ENCODE measurements around the gene RSRC2.
"Not testable (repeated sequence)": the region's sequence is repeated elsewhere in the genome, so short reads cannot be mapped to it uniquely, and the experiment has no call there.

The RSRC2 gene

GRCh38 chr12:122486805-122487426 lies 39.8 kb downstream of the RSRC2 start:
- DNase-seq (ENCODE audit: low read depth in 3 of 3, low spot score in 1 of 3) = no peak

DNA sequence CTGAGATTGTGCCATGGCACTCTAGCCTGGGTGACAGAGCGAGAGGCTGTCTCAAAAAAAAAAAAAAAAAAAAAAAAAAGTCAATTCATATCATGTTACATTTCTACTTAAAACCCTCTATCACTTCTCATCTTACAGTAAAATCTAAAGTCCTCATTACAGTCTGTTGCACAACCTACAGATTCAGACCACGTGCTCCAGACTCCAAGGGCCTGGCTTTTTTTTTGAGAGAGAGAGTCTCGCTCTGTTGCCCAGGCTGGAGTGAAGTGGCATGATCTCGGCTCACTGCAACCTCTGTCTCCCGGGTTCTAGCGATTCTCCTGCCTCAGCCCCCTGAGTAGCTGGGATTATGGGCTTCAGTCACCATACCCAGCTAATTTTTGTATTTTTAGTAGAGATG lies 40.4 kb downstream of the RSRC2 start:
- not testable (repeated sequence) for DNase-seq (ENCODE audit: low read depth in 3 of 3, low spot score in 1 of 3)

DNA sequence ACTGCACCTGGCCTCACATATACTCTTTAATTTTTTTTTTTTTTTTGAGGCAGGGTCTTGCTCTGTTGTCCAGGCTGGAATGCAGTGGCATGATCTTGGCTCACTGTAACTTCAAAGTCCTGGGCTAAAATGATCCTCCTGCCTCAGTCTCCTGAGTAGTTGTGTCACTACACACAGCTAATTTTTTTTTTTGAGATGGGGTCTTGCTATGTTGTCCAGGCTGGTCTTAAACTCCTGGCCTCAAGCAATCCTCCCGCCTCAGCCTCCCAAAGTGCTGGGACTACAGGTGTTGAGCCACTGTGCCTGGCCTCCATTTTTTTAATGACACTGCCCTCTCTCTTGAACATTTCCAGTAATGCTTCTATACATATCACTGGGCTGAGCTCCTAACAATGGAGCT lies 42.4 kb downstream of the RSRC2 start:
- not testable (repeated sequence) for DNase-seq (ENCODE audit: low read depth in 3 of 3, low spot score in 1 of 3)

GRCh38 chr12:122483969-122484368 lies 42.8 kb downstream of the RSRC2 start:
- DNase-seq (ENCODE audit: low read depth in 3 of 3, low spot score in 1 of 3) = no peak

DNA sequence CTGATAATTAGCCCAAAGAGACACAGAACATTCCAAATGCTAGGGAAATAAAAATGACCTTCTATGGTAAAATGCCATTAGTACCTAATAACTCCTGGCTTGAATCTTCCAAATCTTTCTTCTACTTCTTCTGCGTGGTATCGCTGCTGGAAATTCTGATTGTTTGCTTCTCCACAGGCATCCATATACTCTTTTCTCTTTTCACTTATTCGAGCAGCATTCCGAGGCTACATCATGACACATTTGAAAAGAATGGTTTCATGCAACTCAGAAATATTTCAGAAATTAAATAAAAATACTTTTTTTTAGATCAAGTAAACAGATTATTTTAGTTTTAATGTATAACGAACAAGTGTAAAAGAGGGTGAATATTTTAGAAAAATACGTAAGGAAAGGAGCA lies 44.9 kb downstream of the RSRC2 start:
- DNase-seq (ENCODE audit: low read depth in 3 of 3, low spot score in 1 of 3) = no peak

DNA sequence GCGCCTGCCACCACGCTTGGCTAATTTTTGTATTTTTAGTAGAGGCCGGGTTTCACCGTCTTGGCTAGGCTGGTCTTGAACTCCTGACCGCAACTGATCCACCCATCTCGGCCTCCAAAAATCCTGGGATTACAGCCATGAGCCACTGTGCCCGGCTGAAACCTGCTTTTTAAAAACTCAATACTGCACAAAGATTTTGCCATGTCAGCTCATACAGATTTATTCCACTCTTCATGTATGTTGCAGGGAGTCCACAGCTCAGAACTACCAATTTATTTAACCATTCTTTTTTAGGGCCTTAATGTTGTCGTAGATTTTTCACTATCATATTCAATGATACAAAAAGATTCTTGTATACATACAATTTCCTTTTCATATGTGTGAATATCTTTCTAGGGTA lies 46.0 kb downstream of the RSRC2 start:
- no peak for DNase-seq (ENCODE audit: low read depth in 3 of 3, low spot score in 1 of 3)

- no peak for DNase-seq (ENCODE audit: low read depth in 3 of 3, low spot score in 1 of 3)
Observed at GRCh38 chr12:122474324-122474716, 52.4 kb downstream of the RSRC2 start.

GRCh38 chr12:122473543-122474323 lies 53.0 kb downstream of the RSRC2 start:
- DNase-seq (ENCODE audit: low read depth in 3 of 3, low spot score in 1 of 3) = peak in 1 of 3 donors; percentile 29

DNA sequence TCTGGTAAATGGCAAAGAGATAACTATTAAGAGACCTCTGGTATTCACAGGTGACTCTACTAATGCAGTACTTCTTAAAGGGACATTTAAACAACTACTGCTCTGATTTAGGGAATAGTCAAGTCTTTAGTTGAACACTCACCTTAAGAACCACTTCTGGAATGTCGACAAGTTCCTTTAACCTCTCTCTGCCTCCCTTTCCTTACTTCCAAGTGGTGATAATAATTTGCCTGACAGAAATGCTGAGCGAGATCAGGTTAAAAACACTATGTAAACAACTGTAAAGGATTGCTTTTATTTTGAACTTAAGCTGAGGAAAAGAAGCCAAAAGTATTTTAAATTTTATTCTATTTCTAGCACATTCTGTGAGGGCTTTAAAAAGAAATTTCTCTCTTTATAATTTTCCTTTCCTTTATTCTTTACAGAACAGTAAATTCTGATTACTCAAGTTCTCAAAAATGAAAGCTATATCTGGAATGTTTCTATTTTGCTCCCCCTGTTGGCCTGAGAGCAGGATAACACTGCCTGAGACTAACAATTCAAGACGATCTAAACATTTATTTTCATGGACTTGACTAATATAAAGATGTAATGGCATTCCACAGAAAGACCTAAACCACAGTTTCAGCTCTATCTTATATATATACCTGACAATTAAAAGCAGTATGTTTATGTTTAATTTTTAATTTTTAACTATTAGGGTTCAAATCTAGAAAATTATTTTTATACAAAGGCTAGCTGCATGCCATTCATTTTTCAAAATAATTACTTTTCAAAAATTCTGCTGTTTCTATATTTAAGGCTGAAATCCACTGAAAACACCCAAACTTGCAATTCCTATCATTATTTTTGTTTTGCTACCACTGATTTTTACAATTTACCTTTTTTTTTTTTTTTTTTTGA lies 55.2 kb downstream of the RSRC2 start:
- no peak for DNase-seq (ENCODE audit: low read depth in 3 of 3, low spot score in 1 of 3)

- not testable (repeated sequence) for DNase-seq (ENCODE audit: low read depth in 3 of 3, low spot score in 1 of 3)
Observed at GRCh38 chr12:122470576-122470975, 56.2 kb downstream of the RSRC2 start.

- DNase-seq (ENCODE audit: low read depth in 3 of 3, low spot score in 1 of 3) = not testable (repeated sequence)
Observed at GRCh38 chr12:122469856-122470255, 56.9 kb downstream of the RSRC2 start.

- DNase-seq (ENCODE audit: low read depth in 3 of 3, low spot score in 1 of 3) = no peak
Observed at GRCh38 chr12:122467983-122468382, 58.8 kb downstream of the RSRC2 start.

GRCh38 chr12:122464317-122465042 lies 62.3 kb downstream of the RSRC2 start:
- not testable (repeated sequence) for DNase-seq (ENCODE audit: low read depth in 3 of 3, low spot score in 1 of 3)

DNA sequence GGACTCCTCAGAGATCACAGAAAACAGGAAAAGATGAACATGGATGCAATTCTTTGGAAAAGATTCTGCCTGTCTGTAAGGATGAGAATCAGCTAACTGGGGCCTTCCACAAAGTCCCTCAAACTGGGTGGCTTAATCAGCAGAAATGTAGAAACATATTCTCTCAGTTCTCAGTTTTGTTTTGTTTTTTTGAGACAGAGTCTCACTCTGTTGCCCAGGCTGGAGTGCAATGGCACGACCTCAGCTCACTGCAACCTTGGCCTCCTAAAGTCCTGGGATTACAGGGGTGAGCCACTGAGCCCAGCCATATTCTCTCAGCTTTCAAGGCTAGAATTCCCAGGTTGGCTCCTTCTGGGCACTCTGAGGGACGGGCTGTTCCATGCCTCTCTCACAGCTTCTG lies 66.1 kb downstream of the RSRC2 start:
- DNase-seq (ENCODE audit: low read depth in 3 of 3, low spot score in 1 of 3) = no peak

GRCh38 chr12:122460061-122460460 lies 66.7 kb downstream of the RSRC2 start:
- no peak for DNase-seq (ENCODE audit: low read depth in 3 of 3, low spot score in 1 of 3)

- no peak for DNase-seq (ENCODE audit: low read depth in 3 of 3, low spot score in 1 of 3)
Observed at GRCh38 chr12:122459211-122459610, 67.5 kb downstream of the RSRC2 start.

DNA sequence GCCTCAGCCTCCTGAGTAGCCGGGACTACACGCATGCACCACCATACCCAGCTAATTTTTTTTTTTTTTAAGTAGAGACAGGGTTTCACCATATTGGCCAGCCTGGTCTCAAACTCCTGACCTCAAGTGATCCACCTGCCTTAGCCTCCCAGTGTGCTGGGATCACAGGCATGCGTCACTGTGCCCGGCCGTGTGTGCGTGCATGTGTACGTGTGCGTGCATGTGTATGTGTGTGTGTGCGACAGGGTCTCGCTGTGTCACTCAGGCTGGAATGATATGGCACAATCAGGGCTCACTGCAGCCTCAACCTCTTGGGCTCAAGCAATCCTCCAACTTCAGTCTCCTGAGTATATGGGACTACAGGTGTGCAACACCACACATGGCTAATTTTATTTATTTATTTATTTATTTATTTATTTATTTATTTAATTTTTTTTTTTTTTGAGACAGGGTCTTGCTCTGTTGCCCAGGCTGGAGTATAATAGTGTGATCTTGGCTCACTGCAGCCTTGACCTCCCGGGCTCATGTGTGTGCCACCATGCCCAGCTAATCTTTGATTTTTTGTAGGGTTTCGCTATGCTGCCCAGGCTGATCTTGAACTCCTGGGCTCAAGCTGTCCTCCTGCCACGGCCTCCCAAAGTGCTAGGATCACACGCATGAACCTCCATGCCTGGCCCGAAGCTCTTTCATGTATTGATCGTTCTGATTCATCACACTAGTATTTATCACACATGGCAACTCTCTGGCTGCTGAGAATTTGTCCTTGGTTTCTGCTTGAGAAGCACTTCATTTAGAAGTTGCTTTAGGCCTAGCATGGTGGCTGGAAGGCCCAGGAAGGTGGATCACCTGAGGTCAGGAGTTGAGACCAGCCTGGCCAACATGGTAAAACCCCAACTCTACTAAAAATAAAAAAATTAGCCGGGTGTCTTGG lies 68.4 kb downstream of the RSRC2 start:
- DNase-seq (ENCODE audit: low read depth in 3 of 3, low spot score in 1 of 3) = no peak

DNA sequence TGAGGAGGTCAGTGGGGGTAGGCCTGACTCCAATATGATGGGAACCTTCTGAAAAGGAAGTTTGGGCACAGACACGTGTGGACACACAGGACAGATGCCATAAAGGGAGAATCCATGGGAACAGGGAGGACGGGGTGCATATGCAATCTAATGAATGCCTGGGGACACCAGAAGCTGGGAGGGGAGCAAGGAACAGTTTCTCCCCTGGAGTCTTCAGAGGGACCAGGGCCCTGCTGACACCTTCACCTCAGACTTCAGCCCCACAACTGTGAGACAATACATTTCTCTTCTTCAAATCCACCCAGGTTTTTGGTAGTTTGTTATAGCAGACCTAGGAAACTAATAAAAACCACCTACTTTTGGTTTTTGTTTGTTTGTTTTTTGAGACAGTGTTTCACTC lies 69.1 kb downstream of the RSRC2 start:
- DNase-seq (ENCODE audit: low read depth in 3 of 3, low spot score in 1 of 3) = no peak

DNA sequence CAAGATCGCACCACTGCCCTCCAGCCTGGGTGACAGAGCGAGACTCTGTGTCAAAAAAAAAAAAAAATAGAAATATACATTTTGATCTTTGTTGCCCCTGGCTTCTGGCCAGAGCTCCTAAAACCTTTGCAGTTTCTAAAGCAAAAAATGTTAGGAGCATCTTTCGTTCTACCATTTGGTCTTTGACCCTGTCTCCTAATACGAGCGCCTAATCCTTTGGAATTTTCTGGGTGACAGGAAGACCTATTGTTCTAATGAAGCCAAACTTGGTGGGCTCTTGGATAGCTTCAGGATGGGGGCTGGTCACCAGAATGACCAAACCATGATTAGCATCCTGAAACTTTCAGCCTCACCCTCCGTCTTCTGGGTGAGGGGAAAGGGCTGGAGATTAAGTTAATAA lies 72.0 kb downstream of the RSRC2 start:
- DNase-seq (ENCODE audit: low read depth in 3 of 3, low spot score in 1 of 3) = no peak

GRCh38 chr12:122454250-122454721 lies 72.5 kb downstream of the RSRC2 start:
- DNase-seq (ENCODE audit: low read depth in 3 of 3, low spot score in 1 of 3) = no peak

Data from stimulated activated CD4-positive, alpha-beta T cell treated with anti-CD3 and anti-CD28 coated beads, TNF-alpha, amount 100 ng/mL, for 1 hour (primary cell).